Liver (tissue), 9 donors: Measurements from ENCODE around the gene HAND1. TPM values are rescaled to one million over a fixed set of nuclear protein-coding genes. Genes with fewer than 3 reads are reported as not detected.

Experiments used
- DNase-seq: peaks from one replicate; pipeline ENCODE4 v3.0.0-alpha.2; 2017; ENCODE audit warnings: low spot score
- H3K27ac ChIP-seq, 2 donors: one replicate each; pipeline ENCODE4 v1.7.0; 2013; ENCODE audit warnings: inconsistent platforms in 2 of 2, low read length in 2 of 2, control low read depth in 1 of 2, low read depth in 1 of 2, mild to moderate bottlenecking in 1 of 2
- H3K27me3 ChIP-seq, 4 donors: one replicate each; pipeline versions ENCODE4 v1.6.1 to v1.7.0; 2013; ENCODE audit warnings: low read length in 3 of 4, inconsistent platforms in 1 of 4, mild to moderate bottlenecking in 1 of 4, moderate library complexity in 1 of 4; ENCODE audit not compliant: control insufficient read depth in 4 of 4, insufficient read depth in 4 of 4
- H3K36me3 ChIP-seq, 4 donors: one replicate each; pipeline versions ENCODE4 v1.6.1 to v1.7.0; 2013; ENCODE audit warnings: low read length in 3 of 4, mild to moderate bottlenecking in 3 of 4, low read depth in 1 of 4, moderate library complexity in 1 of 4; ENCODE audit not compliant: control insufficient read depth in 4 of 4, insufficient read depth in 3 of 4
- H3K4me1 ChIP-seq, 4 donors: one replicate each; pipeline versions ENCODE4 v1.6.1 to v1.7.0; 2013; ENCODE audit warnings: low read length in 3 of 4, mild to moderate bottlenecking in 3 of 4, moderate library complexity in 1 of 4; ENCODE audit not compliant: control insufficient read depth in 4 of 4, insufficient read depth in 4 of 4
- H3K4me3 ChIP-seq, 3 donors: one replicate each; pipeline versions ENCODE4 v1.6.1 to v1.7.0; 2013; ENCODE audit warnings: low read length in 3 of 3, control low read depth in 1 of 3, low read depth in 1 of 3, mild to moderate bottlenecking in 1 of 3
- H3K9ac ChIP-seq, 2 donors: one replicate each; pipeline ENCODE4 v1.7.0; 2013; ENCODE audit warnings: low read length in 2 of 2, mild to moderate bottlenecking in 2 of 2, moderate library complexity in 2 of 2, control low read depth in 1 of 2, low read depth in 1 of 2
- H3K9me3 ChIP-seq, 4 donors: one replicate each; pipeline versions ENCODE4 v1.6.1 to v1.7.0; 2013; ENCODE audit warnings: low read length in 3 of 4; ENCODE audit not compliant: control insufficient read depth in 4 of 4
- EGR1 ChIP-seq, 2 donors: IDR thresholded peaks; 2 replicates each; pipeline ENCODE4 v1.6.1; 2016 to 2018; ENCODE audit warnings: antibody characterized with exemption in 2 of 2, low read depth in 2 of 2
- FOXA1 ChIP-seq: IDR thresholded peaks from 2 replicates; pipeline ENCODE4 v1.6.1; 2016; ENCODE audit warnings: antibody characterized with exemption
- FOXA2 ChIP-seq: IDR thresholded peaks from 2 replicates; pipeline ENCODE4 v1.6.1; 2016; ENCODE audit warnings: antibody characterized with exemption
- GABPA ChIP-seq, 2 donors: IDR thresholded peaks in 1 of 2; conservative IDR thresholded peaks in 1 of 2; 2 replicates each; pipeline ENCODE4 v1.6.1; 2016; ENCODE audit warnings: antibody characterized with exemption in 2 of 2, mild to moderate bottlenecking in 1 of 2, moderate library complexity in 1 of 2
- HNF4A ChIP-seq, 2 donors: conservative IDR thresholded peaks; 2 replicates each; pipeline ENCODE4 v1.6.1; 2016; ENCODE audit warnings: antibody characterized with exemption in 2 of 2, mild to moderate bottlenecking in 2 of 2
- HNF4G ChIP-seq: IDR thresholded peaks from 2 replicates; pipeline ENCODE4 v1.6.1; 2016; ENCODE audit warnings: antibody characterized with exemption
- JUND ChIP-seq, 2 donors: IDR thresholded peaks; 2 replicates each; pipeline ENCODE4 v1.6.1; 2016; ENCODE audit warnings: antibody characterized with exemption in 2 of 2
- NR2F2 ChIP-seq: IDR thresholded peaks from 2 replicates; pipeline ENCODE4 v1.6.1; 2016; ENCODE audit warnings: antibody characterized with exemption
- RAD21 ChIP-seq, 2 donors: IDR thresholded peaks; 2 replicates each; pipeline ENCODE4 v1.6.1; 2016; ENCODE audit warnings: antibody characterized with exemption in 2 of 2, mild to moderate bottlenecking in 2 of 2
- RXRA ChIP-seq, 2 donors: IDR thresholded peaks; 2 replicates each; pipeline ENCODE4 v1.6.1; 2017 to 2018; ENCODE audit warnings: antibody characterized with exemption in 2 of 2, mild to moderate bottlenecking in 1 of 2
- SP1 ChIP-seq: IDR thresholded peaks from 2 replicates; pipeline ENCODE4 v1.6.1; 2018; ENCODE audit warnings: antibody characterized with exemption, mild to moderate bottlenecking
- TAF1 ChIP-seq: conservative IDR thresholded peaks from 2 replicates; pipeline ENCODE4 v1.6.1; 2016; ENCODE audit warnings: antibody characterized with exemption, mild to moderate bottlenecking
- YY1 ChIP-seq: IDR thresholded peaks from 2 replicates; pipeline ENCODE4 v1.6.1; 2016; ENCODE audit warnings: antibody characterized with exemption, mild to moderate bottlenecking
- WGBS: extraction: QIAGEN DNeasy Blood & Tissue Kit; methylation state at CpG from one replicate; pipeline ENCODE4 v1.1.7; 2013; 5-methylcytosine and 5-hydroxymethylcytosine counted together
- polyA plus RNA-seq, 2 donors: library from polyadenylated mRNA; stranded (reverse) in 1 of 2; unstranded in 1 of 2; fragments of 200-250 nt in 1 of 2; fragments of >200 nt in 1 of 2; fragmentation: Nextera tagmentation in 1 of 2; extraction: Ambion mirVana in 1 of 2; gene quantifications; one replicate each; pipeline versions ENCODE4 v1.2.1 to v1.2.3, GENCODE V29; 2013 to 2015
- total RNA-seq, 2 donors: library from RNA; depleted of rRNA; stranded (reverse); fragments of >200 nt; gene quantifications; one replicate each; pipeline ENCODE4 v1.2.3, GENCODE V29; 2014
- TF ChIP-seq, protein P1 (sequence below): IDR thresholded peaks from 2 replicates; pipeline ENCODE4 v1.6.1; 2016; ENCODE audit warnings: antibody characterized with exemption, mild to moderate bottlenecking
- TF ChIP-seq, protein P2 (sequence below): fragments of 150-350 bp; IDR thresholded peaks from 2 replicates; pipeline ENCODE4 v1.5.1; 2017; ENCODE audit warnings: improper control_type of control experiment, low read depth, low read length; ENCODE audit not compliant: missing input control
- TF ChIP-seq, protein P3 (sequence below): IDR thresholded peaks from 2 replicates; pipeline ENCODE4 v1.6.1; 2016; ENCODE audit warnings: antibody characterized with exemption
- TF ChIP-seq, protein P4 (sequence below): IDR thresholded peaks from 2 replicates; pipeline ENCODE4 v1.6.1; 2016; ENCODE audit warnings: antibody characterized with exemption
- TF ChIP-seq, protein P5 (sequence below): IDR thresholded peaks from 2 replicates; pipeline ENCODE4 v1.6.1; 2016; ENCODE audit warnings: antibody characterized with exemption
- donor health status: healthy.
- donor health status: healthy.
- donor health status: healthy.
- donor health status: healthy.
- donor health status: healthy.

HAND1 gene
- total and polyA plus RNA-seq, 4 donors, result not detected

DNA sequence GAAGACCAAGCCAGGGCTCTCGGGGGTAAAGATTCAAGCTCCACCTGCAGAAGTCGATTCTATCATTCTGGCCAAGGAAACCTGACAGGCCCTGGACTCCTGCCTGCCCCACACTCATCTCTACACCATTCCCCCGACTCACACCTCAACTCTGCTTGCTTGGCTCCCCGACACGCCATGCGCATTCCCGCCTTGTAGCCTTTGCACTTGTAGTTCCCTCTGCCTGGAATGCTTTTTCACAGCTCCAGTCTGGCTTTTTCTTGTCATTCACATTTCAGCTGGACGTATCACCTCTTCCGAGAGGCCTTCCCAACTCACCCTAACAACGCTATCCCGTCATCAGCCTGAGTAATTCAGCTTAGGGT lies 28.7 kb upstream of the HAND1 start:
- Histone ChIP-seq H3K27ac (no peak overlapping the region), H3K9me3 (no peaks in the 10 kb centered on the region), H3K36me3 (no peaks in the 10 kb centered on the region), H3K4me1 (no peaks in the 10 kb centered on the region), H3K4me3 (no peak overlapping the region), H3K27me3 (peaks cover 0 to 4% (median 2%) of the 10 kb centered on the region in 4 donors), H3K9ac (no peak overlapping the region)
- TF ChIP-seq, protein P1, sequence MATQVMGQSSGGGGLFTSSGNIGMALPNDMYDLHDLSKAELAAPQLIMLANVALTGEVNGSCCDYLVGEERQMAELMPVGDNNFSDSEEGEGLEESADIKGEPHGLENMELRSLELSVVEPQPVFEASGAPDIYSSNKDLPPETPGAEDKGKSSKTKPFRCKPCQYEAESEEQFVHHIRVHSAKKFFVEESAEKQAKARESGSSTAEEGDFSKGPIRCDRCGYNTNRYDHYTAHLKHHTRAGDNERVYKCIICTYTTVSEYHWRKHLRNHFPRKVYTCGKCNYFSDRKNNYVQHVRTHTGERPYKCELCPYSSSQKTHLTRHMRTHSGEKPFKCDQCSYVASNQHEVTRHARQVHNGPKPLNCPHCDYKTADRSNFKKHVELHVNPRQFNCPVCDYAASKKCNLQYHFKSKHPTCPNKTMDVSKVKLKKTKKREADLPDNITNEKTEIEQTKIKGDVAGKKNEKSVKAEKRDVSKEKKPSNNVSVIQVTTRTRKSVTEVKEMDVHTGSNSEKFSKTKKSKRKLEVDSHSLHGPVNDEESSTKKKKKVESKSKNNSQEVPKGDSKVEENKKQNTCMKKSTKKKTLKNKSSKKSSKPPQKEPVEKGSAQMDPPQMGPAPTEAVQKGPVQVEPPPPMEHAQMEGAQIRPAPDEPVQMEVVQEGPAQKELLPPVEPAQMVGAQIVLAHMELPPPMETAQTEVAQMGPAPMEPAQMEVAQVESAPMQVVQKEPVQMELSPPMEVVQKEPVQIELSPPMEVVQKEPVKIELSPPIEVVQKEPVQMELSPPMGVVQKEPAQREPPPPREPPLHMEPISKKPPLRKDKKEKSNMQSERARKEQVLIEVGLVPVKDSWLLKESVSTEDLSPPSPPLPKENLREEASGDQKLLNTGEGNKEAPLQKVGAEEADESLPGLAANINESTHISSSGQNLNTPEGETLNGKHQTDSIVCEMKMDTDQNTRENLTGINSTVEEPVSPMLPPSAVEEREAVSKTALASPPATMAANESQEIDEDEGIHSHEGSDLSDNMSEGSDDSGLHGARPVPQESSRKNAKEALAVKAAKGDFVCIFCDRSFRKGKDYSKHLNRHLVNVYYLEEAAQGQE, result no peak
- TF ChIP-seq GABPA (IDR thresholded peaks at IDR 0.05 in 1 of 2, conservative IDR thresholded peaks at IDR 0.05 in 1 of 2) (no peak), HNF4G (no peak), RAD21 (IDR thresholded peaks at IDR 0.05) (no peak), FOXA2 (no peak), NR2F2 (no peak)
- TF ChIP-seq, protein P2, sequence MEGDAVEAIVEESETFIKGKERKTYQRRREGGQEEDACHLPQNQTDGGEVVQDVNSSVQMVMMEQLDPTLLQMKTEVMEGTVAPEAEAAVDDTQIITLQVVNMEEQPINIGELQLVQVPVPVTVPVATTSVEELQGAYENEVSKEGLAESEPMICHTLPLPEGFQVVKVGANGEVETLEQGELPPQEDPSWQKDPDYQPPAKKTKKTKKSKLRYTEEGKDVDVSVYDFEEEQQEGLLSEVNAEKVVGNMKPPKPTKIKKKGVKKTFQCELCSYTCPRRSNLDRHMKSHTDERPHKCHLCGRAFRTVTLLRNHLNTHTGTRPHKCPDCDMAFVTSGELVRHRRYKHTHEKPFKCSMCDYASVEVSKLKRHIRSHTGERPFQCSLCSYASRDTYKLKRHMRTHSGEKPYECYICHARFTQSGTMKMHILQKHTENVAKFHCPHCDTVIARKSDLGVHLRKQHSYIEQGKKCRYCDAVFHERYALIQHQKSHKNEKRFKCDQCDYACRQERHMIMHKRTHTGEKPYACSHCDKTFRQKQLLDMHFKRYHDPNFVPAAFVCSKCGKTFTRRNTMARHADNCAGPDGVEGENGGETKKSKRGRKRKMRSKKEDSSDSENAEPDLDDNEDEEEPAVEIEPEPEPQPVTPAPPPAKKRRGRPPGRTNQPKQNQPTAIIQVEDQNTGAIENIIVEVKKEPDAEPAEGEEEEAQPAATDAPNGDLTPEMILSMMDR, result no peak
- 87% methylated on average over 11 of the region's 11 CpGs for WGBS
- no peak for DNase-seq

DNA sequence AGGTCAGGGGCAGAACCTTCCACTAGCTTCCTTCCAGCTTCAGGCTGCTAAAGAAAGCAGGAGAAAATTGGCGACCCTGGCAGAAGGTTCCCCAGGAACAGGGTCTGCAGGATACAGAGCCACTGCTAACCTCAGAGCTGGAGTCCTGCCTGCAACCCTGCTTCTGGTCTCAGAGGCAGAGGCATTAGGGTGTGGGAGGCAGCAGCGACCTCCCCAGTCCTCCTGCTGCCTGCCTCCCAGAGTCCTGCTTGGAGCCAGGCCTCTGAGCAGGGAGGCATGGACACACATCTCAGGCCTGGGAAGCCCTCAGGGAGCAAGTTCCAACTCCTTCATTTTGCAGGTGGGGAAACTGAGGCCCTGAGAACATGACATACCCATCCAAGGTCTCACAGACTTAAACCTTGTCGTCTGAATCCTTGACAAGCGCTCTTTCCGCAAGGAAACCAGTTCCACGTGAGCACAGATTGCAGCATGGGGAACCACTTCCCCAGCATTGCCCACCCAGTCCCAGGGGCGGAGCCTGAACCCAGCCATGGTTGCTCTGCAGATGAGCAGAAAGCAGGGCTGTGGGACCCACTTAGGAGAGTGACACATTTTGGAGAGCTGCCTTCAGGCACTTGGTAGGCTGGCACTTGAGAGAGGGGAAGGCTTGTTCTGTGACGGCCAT lies 28.2 kb upstream of the HAND1 start:
- 92% methylated on average over 8 of the region's 8 CpGs for WGBS
- Histone ChIP-seq H3K9ac (no peak overlapping the region), H3K4me3 (no peak overlapping the region), H3K27ac (no peak overlapping the region), H3K4me1 (no peaks in the 10 kb centered on the region), H3K27me3 (peaks cover 0 to 4% (median under 1%) of the 10 kb centered on the region in 4 donors), H3K36me3 (no peaks in the 10 kb centered on the region), H3K9me3 (no peaks in the 10 kb centered on the region)
- no peak for DNase-seq
- TF ChIP-seq, protein P3, sequence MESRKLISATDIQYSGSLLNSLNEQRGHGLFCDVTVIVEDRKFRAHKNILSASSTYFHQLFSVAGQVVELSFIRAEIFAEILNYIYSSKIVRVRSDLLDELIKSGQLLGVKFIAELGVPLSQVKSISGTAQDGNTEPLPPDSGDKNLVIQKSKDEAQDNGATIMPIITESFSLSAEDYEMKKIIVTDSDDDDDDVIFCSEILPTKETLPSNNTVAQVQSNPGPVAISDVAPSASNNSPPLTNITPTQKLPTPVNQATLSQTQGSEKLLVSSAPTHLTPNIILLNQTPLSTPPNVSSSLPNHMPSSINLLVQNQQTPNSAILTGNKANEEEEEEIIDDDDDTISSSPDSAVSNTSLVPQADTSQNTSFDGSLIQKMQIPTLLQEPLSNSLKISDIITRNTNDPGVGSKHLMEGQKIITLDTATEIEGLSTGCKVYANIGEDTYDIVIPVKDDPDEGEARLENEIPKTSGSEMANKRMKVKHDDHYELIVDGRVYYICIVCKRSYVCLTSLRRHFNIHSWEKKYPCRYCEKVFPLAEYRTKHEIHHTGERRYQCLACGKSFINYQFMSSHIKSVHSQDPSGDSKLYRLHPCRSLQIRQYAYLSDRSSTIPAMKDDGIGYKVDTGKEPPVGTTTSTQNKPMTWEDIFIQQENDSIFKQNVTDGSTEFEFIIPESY, result no peak
- no peak for TF ChIP-seq FOXA1
- TF ChIP-seq JUND (IDR thresholded peaks at IDR 0.05), result no peak
- TF ChIP-seq, protein P4, sequence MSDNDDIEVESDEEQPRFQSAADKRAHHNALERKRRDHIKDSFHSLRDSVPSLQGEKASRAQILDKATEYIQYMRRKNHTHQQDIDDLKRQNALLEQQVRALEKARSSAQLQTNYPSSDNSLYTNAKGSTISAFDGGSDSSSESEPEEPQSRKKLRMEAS, result no peak
- no peak for TF ChIP-seq HNF4G
- TF ChIP-seq NR2F2, result no peak
- no peak for TF ChIP-seq FOXA2
- no peak for TF ChIP-seq EGR1 (IDR thresholded peaks at IDR 0.05; ENCODE audit: low read depth in 2 of 2)
- TF ChIP-seq, protein P2, result no peak
- TF ChIP-seq YY1, result no peak
- TF ChIP-seq RAD21 (IDR thresholded peaks at IDR 0.05), result no peak
- no peak for TF ChIP-seq SP1
- TF ChIP-seq RXRA (IDR thresholded peaks at IDR 0.05), result no peak
- TF ChIP-seq TAF1, result no peak
- TF ChIP-seq, protein P5, sequence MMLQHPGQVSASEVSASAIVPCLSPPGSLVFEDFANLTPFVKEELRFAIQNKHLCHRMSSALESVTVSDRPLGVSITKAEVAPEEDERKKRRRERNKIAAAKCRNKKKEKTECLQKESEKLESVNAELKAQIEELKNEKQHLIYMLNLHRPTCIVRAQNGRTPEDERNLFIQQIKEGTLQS, result no peak
- TF ChIP-seq, protein P1, result no peak
- no peak for TF ChIP-seq HNF4A (conservative IDR thresholded peaks at IDR 0.05)
